DND-41 (cell line): Measurements from ENCODE around the gene HYCC1.

Experiments used
- EZH2 ChIP-seq: IDR thresholded peaks from 3 replicates; pipeline ENCODE4 v1.6.1; 2012; ENCODE audit warnings: borderline replicate concordance, low read depth, mild to moderate bottlenecking, moderate library complexity, low read length, inconsistent platforms; ENCODE audit not compliant: severe bottlenecking
- TF ChIP-seq, protein P1 (sequence below): IDR thresholded peaks from 2 replicates; pipeline ENCODE4 v1.5.1; 2012; ENCODE audit warnings: borderline replicate concordance, low read length, moderate library complexity, mild to moderate bottlenecking; ENCODE audit not compliant: poor library complexity, severe bottlenecking; ENCODE audit errors: extremely low read depth

DNA sequence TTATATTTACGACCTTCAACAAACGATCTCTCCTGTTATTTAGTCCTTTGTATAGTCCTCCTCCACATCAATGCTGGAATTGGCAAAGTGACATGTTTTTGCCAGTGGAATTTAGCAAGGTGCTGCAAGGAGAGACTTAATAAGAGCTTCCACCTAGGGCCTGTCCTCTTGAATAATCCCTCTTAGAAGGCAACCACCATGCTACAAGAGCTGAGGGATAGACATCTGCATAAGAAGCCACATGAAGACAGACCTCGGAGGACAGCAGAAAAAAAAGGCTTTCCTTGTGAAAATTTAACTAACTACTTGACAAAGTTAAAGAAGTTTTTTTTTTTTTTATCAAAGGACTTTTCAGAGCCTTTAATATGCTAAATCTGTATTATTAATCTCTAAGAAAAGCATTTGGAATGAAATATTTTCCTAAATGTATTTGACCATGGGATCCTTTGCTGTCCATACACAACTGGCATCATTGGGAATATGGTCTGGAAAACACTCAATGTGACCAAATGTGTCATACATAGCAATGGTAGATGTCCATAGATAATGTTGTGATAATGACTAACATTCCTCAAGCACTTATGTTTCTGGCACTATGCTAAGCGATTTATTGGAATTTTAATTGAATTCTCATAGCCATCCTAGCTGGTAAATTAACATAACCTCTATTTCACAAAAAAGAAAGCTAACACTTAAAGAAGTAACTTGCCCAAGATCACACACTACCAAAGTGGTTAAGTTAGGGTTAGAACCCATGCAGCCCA lies 13.2 kb downstream of the HYCC1 start:
- TF ChIP-seq, protein P1, sequence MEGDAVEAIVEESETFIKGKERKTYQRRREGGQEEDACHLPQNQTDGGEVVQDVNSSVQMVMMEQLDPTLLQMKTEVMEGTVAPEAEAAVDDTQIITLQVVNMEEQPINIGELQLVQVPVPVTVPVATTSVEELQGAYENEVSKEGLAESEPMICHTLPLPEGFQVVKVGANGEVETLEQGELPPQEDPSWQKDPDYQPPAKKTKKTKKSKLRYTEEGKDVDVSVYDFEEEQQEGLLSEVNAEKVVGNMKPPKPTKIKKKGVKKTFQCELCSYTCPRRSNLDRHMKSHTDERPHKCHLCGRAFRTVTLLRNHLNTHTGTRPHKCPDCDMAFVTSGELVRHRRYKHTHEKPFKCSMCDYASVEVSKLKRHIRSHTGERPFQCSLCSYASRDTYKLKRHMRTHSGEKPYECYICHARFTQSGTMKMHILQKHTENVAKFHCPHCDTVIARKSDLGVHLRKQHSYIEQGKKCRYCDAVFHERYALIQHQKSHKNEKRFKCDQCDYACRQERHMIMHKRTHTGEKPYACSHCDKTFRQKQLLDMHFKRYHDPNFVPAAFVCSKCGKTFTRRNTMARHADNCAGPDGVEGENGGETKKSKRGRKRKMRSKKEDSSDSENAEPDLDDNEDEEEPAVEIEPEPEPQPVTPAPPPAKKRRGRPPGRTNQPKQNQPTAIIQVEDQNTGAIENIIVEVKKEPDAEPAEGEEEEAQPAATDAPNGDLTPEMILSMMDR, result no peak
- no peak for TF ChIP-seq EZH2
